Loucy (cell line): ENCODE results near the gene HOXD11.

Source experiments
- CTCF ChIP-seq: fragments of 200-600 bp; sonication (generic); conservative IDR thresholded peaks from 2 replicates; pipeline ENCODE4 v1.5.1; 2014; ENCODE audit warnings: mild to moderate bottlenecking, antibody characterized with exemption, low read length
- EZH2phosphoT487 ChIP-seq: fragments of 200-600 bp; IDR thresholded peaks from 2 replicates; pipeline ENCODE4 v1.6.1; 2018; ENCODE audit warnings: antibody characterized with exemption, mild to moderate bottlenecking, moderate library complexity, borderline replicate concordance

- no peak for TF ChIP-seq CTCF
- TF ChIP-seq EZH2phosphoT487, result no peak
Measured at GRCh38 chr2:176149481-176149938, 42.4 kb downstream of the HOXD11 start.
